ENCODE results near the gene PML. TPM values are rescaled to one million over a fixed set of nuclear protein-coding genes. Genes with fewer than 3 reads are reported as not detected.

Gene PML
- total RNA-seq, 2 donors from 2014 or later, result 27.3 to 36.1 TPM

DNA sequence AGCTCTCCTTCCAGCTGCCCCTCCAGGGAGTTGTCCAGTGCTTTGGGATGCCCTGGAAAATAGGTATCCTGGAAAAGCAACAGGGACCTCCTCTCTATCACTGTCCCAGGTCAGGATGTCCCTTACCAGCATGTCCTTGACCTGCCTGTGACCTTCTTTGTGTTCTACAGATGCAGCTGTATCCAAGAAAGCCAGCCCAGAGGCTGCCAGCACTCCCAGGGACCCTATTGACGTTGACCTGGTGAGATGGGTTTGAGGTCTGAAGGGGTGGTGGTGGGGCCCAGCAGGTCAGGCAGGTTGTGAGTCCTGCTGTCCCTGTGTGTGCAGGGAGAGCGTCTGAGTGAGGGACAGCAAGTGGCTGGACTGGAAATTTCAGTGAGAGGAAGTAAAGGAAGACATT lies 30.2 kb downstream of the PML start:
- H3K27ac ChIP-seq, result no peak overlapping the region
- H3K9me3 ChIP-seq, result no peaks in the 10 kb centered on the region
- peaks cover 0 to 22% of the 10 kb centered on the region in 2 donors for H3K4me1 ChIP-seq
- TF ChIP-seq, protein P1, sequence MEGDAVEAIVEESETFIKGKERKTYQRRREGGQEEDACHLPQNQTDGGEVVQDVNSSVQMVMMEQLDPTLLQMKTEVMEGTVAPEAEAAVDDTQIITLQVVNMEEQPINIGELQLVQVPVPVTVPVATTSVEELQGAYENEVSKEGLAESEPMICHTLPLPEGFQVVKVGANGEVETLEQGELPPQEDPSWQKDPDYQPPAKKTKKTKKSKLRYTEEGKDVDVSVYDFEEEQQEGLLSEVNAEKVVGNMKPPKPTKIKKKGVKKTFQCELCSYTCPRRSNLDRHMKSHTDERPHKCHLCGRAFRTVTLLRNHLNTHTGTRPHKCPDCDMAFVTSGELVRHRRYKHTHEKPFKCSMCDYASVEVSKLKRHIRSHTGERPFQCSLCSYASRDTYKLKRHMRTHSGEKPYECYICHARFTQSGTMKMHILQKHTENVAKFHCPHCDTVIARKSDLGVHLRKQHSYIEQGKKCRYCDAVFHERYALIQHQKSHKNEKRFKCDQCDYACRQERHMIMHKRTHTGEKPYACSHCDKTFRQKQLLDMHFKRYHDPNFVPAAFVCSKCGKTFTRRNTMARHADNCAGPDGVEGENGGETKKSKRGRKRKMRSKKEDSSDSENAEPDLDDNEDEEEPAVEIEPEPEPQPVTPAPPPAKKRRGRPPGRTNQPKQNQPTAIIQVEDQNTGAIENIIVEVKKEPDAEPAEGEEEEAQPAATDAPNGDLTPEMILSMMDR (IDR thresholded peaks at IDR 0.05), result no peak
- peaks cover 59% of the 10 kb centered on the region for H3K36me3 ChIP-seq
- no peak for DNase-seq (ENCODE audit: low spot score)
- no peaks in the 10 kb centered on the region for H3K27me3 ChIP-seq
- H3K4me3 ChIP-seq, result no peak overlapping the region

DNA sequence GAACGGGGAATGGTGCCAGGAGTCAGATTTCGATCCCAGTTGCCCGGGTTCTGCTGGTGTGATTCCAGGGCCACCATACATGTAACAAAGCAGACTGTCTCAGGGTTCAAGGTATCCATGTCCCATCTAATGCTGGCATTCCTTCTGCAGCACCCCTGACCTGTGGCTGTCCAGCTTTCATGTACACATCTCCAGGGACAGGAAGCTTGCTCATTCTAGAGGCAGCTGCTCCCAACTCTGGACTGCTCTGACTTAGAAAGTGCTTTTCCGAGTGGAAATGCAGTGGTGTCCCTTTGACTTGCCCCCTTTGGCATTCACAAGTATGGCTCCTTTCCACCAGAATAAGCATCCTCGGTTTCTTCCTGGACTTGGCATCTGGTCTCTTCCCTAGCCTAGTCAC lies 30.9 kb downstream of the PML start:
- H3K27ac ChIP-seq, result no peak overlapping the region
- peaks cover 67% of the 10 kb centered on the region for H3K36me3 ChIP-seq
- no peaks in the 10 kb centered on the region for H3K27me3 ChIP-seq
- peaks cover 0 to 22% of the 10 kb centered on the region in 2 donors for H3K4me1 ChIP-seq
- no peak for DNase-seq (ENCODE audit: low spot score)
- no peaks in the 10 kb centered on the region for H3K9me3 ChIP-seq
- TF ChIP-seq, protein P1 (IDR thresholded peaks at IDR 0.05), result no peak
- H3K4me3 ChIP-seq, result no peak overlapping the region

DNA sequence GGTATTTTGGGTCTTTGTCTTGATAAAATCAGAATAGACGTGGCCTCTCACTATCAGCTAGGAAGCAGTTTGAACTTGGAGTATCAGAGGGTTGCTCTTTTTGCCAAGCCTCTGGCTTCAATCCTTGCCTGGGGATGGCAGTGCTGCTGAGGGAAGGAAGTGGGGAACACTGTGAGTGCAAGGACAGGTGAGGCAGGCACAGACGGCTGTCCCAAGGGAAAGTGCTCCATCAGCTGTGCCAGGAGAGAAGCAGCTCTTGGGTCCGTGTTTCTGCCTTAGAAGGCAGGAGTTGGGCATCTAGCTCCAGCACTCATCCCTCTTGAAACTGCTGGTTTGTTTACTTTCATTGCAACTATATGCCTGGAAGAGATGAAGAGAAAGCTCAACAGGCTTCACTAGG lies 33.2 kb downstream of the PML start:
- no peak for DNase-seq (ENCODE audit: low spot score)
- Histone ChIP-seq H3K4me3 (no peak overlapping the region), H3K27ac (no peak overlapping the region), H3K9me3 (no peaks in the 10 kb centered on the region), H3K36me3 (peaks cover 75% of the 10 kb centered on the region), H3K4me1 (peaks cover 0 to 27% of the 10 kb centered on the region in 2 donors), H3K27me3 (no peaks in the 10 kb centered on the region)
- TF ChIP-seq, protein P1 (IDR thresholded peaks at IDR 0.05), result no peak

DNA sequence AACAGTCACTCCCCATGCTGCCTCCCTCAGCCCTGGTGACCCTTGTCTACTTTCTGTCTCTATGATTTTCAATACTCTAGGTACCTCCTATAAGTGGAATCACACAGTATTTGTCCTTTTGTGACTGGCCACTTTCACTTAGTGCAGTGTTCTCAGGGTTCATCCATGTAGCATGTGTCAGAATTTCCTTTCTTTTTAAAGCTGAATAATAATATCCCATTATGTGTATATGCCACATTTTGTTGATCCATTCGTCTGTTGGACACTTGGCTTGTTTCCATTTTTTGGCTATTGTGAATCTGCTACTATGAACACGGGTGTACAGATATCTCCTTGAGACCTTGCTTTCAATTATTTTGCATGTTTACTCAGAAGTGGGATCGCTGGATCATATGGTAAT lies 34.1 kb downstream of the PML start:
- Histone ChIP-seq H3K27ac (no peak overlapping the region), H3K9me3 (no peaks in the 10 kb centered on the region), H3K27me3 (no peaks in the 10 kb centered on the region), H3K36me3 (peaks cover 74% of the 10 kb centered on the region), H3K4me3 (no peak overlapping the region), H3K4me1 (peaks cover 0 to 35% of the 10 kb centered on the region in 2 donors)
- no peak for DNase-seq (ENCODE audit: low spot score)
- TF ChIP-seq, protein P1 (IDR thresholded peaks at IDR 0.05), result no peak

DNA sequence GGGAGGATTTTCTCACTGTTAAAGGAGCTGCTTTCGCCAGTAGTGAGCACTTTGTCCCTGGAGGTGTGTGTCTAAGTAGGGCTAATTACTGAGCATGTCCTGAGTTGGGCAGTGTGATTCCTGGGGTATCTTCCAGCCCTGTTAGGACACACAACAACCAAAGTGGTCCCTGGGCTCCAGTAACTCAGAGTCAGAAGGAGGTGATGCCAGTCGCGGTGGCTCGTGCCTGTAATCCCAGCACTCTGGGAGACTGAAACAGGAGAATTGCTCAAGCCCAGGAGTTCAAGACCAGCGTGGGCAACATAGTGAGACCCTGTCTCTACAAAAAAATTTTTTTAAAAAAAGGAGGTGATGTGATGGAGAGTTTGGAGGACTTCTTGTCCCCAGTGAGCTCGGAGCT lies 37.5 kb downstream of the PML start:
- TF ChIP-seq, protein P1 (IDR thresholded peaks at IDR 0.05), result no peak
- no peak for DNase-seq (ENCODE audit: low spot score)
- H3K27me3 ChIP-seq, result no peaks in the 10 kb centered on the region
- peaks cover 0 to 25% of the 10 kb centered on the region in 2 donors for H3K4me1 ChIP-seq
- H3K4me3 ChIP-seq, result no peak overlapping the region
- no peak overlapping the region for H3K27ac ChIP-seq
- no peaks in the 10 kb centered on the region for H3K9me3 ChIP-seq
- peaks cover 74% of the 10 kb centered on the region for H3K36me3 ChIP-seq
